ENCODE results near the gene EDAR.

DNA sequence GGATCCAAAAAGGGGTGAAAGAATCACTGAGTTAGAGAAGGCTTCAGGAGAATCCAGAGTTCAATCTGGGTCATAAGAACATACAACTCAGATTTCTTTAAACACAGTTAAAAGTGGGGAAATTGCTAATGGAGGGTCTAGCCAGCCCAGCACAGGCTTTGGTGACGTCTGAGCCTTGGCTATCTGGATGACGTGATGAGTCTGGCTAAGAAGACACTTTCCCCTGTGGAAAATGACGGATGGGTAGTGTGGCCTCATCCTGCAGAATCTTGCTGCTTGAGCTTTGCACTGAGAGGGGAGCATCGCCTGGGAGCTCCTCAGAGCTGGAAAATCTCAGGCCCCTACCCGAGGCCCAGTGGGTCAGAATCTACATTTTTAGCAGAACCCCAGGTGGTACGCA, 19.2 kb downstream of the EDAR start:
- TF ChIP-seq POLR2AphosphoS5 (IDR thresholded peaks at IDR 0.05; ENCODE audit: borderline replicate concordance, low read depth, low read length), result no peak
- no peak for TF ChIP-seq EZH2 (IDR thresholded peaks at IDR 0.05)
- TF ChIP-seq FOXP2 (optimal IDR thresholded peaks at IDR 0.05; ENCODE audit: control extremely low read depth, extremely low read length, insufficient read depth), result no peak

Data from SK-N-MC (cell line).